ENCODE data around the gene KANTR. TPM values are rescaled to one million over a fixed set of nuclear protein-coding genes. Genes with fewer than 3 reads are reported as not detected.

KANTR gene
- total and polyA plus RNA-seq, 9 of the 15 experiments (the other 6 are each of a cell fraction or from before 2014, with no cell fraction given), result 1.0 to 5.7 (median 3.4) TPM

DNA sequence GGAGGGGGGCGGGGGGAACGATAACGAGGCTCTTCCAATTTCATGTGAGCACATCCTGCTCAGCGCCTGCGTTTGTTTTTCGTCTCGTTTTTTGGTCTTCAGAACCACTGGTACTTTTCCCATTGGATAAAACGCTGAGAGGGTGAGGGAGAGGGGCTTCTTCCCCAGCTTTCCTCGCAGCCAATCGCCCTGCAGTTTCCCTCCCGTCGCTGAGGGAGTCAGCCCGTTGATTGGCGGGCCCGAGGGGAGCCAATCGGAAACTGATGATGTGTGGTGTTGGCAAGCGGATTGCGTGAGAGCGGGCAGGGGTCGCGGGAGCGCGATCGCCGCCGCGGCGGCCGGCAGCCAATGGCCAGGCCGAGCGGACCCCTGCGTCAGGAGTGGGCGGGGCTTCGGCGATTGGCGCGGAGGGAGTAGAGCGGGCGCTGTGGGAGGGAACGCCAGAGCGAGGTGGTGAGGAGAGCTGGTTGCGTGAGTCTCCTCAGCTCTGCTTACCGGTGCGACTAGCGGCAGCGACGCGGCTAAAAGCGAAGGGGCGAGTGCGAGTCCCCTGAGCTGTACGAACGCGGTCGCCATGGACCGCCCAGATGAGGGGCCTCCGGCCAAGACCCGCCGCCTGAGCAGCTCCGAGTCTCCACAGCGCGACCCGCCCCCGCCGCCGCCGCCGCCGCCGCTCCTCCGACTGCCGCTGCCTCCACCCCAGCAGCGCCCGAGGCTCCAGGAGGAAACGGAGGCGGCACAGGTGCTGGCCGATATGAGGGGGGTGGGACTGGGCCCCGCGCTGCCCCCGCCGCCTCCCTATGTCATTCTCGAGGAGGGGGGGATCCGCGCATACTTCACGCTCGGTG lies 11.8 kb upstream of the KANTR start, which contains the start of gene TSPYL2:
Gene TSPYL2 (plus strand): TSS at position 443 of the 848 bp plus-strand sequence. CDS start 132 bp downstream, at position 575.
- Histone ChIP-seq H3K9ac (ENCODE audit: insufficient read depth in 1 of 2, low read depth in 2 of 2, low read length in 2 of 2) (peak within 1 kb of the TSS; percentile 46 to 92; a peak in 3 of 4 replicates), H3K4me3 (peak within 1 kb of the TSS; percentile 57), H3K79me2 (ENCODE audit: control insufficient read depth, insufficient read depth, low read length) (peaks cover 10% of the 10 kb centered on the region), H3K4me1 (replicated peaks in 1 of 2; ENCODE audit: control insufficient read depth in 2 of 2, insufficient read depth in 2 of 2, low read length in 2 of 2) (peaks cover 0 to 16% of the 10 kb centered on the region in 2 experiments; a peak in 3 of 5 replicates), H3K9me3 (replicated peaks; ENCODE audit: control insufficient read depth, insufficient read depth, low read depth, low read length) (no peaks in the 10 kb centered on the region), H3K4me2 (ENCODE audit: insufficient read depth, low read length) (peak within 1 kb of the TSS; percentile 75), H3K9me1 (ENCODE audit: control insufficient read depth, insufficient read depth, low read length) (no peaks in the 10 kb centered on the region), H3K27ac (ENCODE audit: extremely low read depth, low read depth, low read length) (peak within 1 kb of the TSS; percentile 64), H3K27me3 (ENCODE audit: control insufficient read depth in 2 of 2, insufficient read depth in 2 of 2, low read length in 2 of 2) (no peaks in the 10 kb centered on the region; a peak in 1 of 5 replicates), H2AFZ (ENCODE audit: low read depth, low read length) (peak within 1 kb of the TSS; percentile 70; the same call in 1 of the 2 replicates), H4K20me1 (replicated peaks; ENCODE audit: control insufficient read depth, insufficient read depth, low read length) (0 out of 2 replicates have a peak, but pooled peaks cover 3% of the 10 kb centered on the region), H3K36me3 (ENCODE audit: control insufficient read depth, insufficient read depth, low read length) (peaks cover 18% of the 10 kb centered on the region; the same call in 2 of the 3 replicates)
- POLR2A ChIA-PET, result interaction anchor here (0.6 to 1.0 kb wide), 7 partner anchors 12 to 340 kb away, joined by 3 read pairs; partner anchors contain the start of genes KANTR, RIBC1 and SMC1A
- DNase-seq (ENCODE audit: extremely low read depth in 1 of 4, low spot score in 3 of 4), result peak; percentile 78 to 92 (median 84)
- intact Hi-C loops (cut with micrococcal nuclease) (no loop called here), in situ Hi-C loops (cut with MboI) (no loop called here)
- CTCF ChIA-PET (ENCODE audit: low intra/inter-chr PET ratio), result no interaction called here
- FAIRE-seq, result peak; percentile 89
- no TSS peak for BruUV-seq (replicated peaks)
- peak; percentile 97 for ATAC-seq
- WGBS (ENCODE audit: insufficient coverage, low coverage, missing lambda C conversion rate), result 4% methylated on average over 27 of the region's 86 CpGs
- TF ChIP-seq ATF1 (CRISPR knock-in tag; IDR thresholded peaks at IDR 0.05) (no peak), ATF1 (tag; IDR thresholded peaks at IDR 0.05) (peak; percentile 92), TAF7 (tag; IDR thresholded peaks at IDR 0.05) (0 out of 2 replicates have a peak, but pooled peaks have one; percentile 27), CEBPG (CRISPR knock-in tag; IDR thresholded peaks at IDR 0.05) (peak; percentile 71), CEBPG (tag; conservative IDR thresholded peaks at IDR 0.05 in 1 of 2, IDR thresholded peaks at IDR 0.05 in 1 of 2) (peak in 1 of 2 experiments; percentile 25; a peak in 1 of 4 replicates), YY1 (IDR thresholded peaks at IDR 0.05; ENCODE audit: borderline replicate concordance in 1 of 3, control insufficient read depth in 1 of 3, extremely low read depth in 1 of 3, insufficient read depth in 3 of 3, insufficient read length in 1 of 3, insufficient replicate concordance in 2 of 3, low read depth in 1 of 3, low read length in 2 of 3) (peak in 1 of 3 experiments; percentile 10), POLR2A (conservative IDR thresholded peaks at IDR 0.05) (peak; percentile 85), TARDBP (IDR thresholded peaks at IDR 0.05) (no peak), CREB1 (IDR thresholded peaks at IDR 0.05) (peak; percentile 67), CREB1 (CRISPR knock-in tag; IDR thresholded peaks at IDR 0.05) (peak; percentile 81), MEIS2 (IDR thresholded peaks at IDR 0.05; ENCODE audit: partially characterized antibody) (peak; percentile 35), CEBPB (tag; IDR thresholded peaks at IDR 0.05) (peak; percentile 60; the same call in 1 of the 2 replicates), SP2 (IDR thresholded peaks at IDR 0.05; ENCODE audit: extremely low read depth, low read depth, low read length, poor library complexity, severe bottlenecking) (no peak), CREM (IDR thresholded peaks at IDR 0.05; ENCODE audit: low read depth) (peak; percentile 81), NR2C2 (CRISPR knock-in tag; IDR thresholded peaks at IDR 0.05) (no peak), NR2C2 (tag; IDR thresholded peaks at IDR 0.05) (peak; percentile 35; the same call in 1 of the 2 replicates), GABPB1 (CRISPR knock-in tag; IDR thresholded peaks at IDR 0.05) (0 out of 2 replicates have a peak, but pooled peaks have one; percentile 35), KHSRP (IDR thresholded peaks at IDR 0.05) (no peak)
- TF ChIP-seq, protein P1, sequence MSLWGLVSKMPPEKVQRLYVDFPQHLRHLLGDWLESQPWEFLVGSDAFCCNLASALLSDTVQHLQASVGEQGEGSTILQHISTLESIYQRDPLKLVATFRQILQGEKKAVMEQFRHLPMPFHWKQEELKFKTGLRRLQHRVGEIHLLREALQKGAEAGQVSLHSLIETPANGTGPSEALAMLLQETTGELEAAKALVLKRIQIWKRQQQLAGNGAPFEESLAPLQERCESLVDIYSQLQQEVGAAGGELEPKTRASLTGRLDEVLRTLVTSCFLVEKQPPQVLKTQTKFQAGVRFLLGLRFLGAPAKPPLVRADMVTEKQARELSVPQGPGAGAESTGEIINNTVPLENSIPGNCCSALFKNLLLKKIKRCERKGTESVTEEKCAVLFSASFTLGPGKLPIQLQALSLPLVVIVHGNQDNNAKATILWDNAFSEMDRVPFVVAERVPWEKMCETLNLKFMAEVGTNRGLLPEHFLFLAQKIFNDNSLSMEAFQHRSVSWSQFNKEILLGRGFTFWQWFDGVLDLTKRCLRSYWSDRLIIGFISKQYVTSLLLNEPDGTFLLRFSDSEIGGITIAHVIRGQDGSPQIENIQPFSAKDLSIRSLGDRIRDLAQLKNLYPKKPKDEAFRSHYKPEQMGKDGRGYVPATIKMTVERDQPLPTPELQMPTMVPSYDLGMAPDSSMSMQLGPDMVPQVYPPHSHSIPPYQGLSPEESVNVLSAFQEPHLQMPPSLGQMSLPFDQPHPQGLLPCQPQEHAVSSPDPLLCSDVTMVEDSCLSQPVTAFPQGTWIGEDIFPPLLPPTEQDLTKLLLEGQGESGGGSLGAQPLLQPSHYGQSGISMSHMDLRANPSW (CRISPR knock-in tag; IDR thresholded peaks at IDR 0.05), result 0 out of 2 replicates have a peak, but pooled peaks have one; percentile 55
- TF ChIP-seq, protein P2, sequence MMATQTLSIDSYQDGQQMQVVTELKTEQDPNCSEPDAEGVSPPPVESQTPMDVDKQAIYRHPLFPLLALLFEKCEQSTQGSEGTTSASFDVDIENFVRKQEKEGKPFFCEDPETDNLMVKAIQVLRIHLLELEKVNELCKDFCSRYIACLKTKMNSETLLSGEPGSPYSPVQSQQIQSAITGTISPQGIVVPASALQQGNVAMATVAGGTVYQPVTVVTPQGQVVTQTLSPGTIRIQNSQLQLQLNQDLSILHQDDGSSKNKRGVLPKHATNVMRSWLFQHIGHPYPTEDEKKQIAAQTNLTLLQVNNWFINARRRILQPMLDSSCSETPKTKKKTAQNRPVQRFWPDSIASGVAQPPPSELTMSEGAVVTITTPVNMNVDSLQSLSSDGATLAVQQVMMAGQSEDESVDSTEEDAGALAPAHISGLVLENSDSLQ (IDR thresholded peaks at IDR 0.05), result peak; percentile 96

All from K562 (cell line).